Loucy (cell line): ENCODE results near the gene SORBS1.

Source experiments
- H2AFZ ChIP-seq: fragments of 200-600 bp; sonication (generic); 2 replicates; pipeline ENCODE4 v1.6.0; 2016; ENCODE audit warnings: antibody characterized with exemption, mild to moderate bottlenecking, low read length, moderate library complexity
- H3F3A ChIP-seq: fragments of 200-600 bp; 2 replicates; pipeline ENCODE4 v1.6.0; 2016; ENCODE audit warnings: antibody characterized with exemption, low read depth, mild to moderate bottlenecking
- H3K27me3 ChIP-seq: fragments of 200-600 bp; sonication (generic); 2 replicates; pipeline ENCODE4 v1.6.1; 2014; ENCODE audit warnings: low read length, mild to moderate bottlenecking; ENCODE audit not compliant: insufficient read depth, poor library complexity, severe bottlenecking
- H3K36me3 ChIP-seq: fragments of 200-600 bp; sonication (generic); 2 replicates; pipeline ENCODE4 v1.6.1; 2016; ENCODE audit warnings: low read length; ENCODE audit not compliant: insufficient read depth
- H3K4me1 ChIP-seq: fragments of 200-600 bp; sonication (generic); 2 replicates; pipeline ENCODE4 v1.5.1; 2014; ENCODE audit warnings: low read length, mild to moderate bottlenecking; ENCODE audit not compliant: insufficient read depth, poor library complexity, severe bottlenecking
- H3K4me2 ChIP-seq: fragments of 200-600 bp; sonication (generic); 2 replicates; pipeline ENCODE4 v1.6.0; 2014; ENCODE audit warnings: antibody characterized with exemption, low read length, low read depth, mild to moderate bottlenecking; ENCODE audit not compliant: poor library complexity, severe bottlenecking
- H3K4me3 ChIP-seq: fragments of 200-600 bp; sonication (generic); 2 replicates; pipeline ENCODE4 v1.5.1; 2014; ENCODE audit warnings: low read length, mild to moderate bottlenecking, mixed read lengths; ENCODE audit not compliant: poor library complexity, severe bottlenecking
- H3K79me2 ChIP-seq: fragments of 200-600 bp; sonication (generic); 2 replicates; pipeline ENCODE4 v1.6.1; 2014; ENCODE audit warnings: low read length; ENCODE audit not compliant: insufficient read depth
- H3K9ac ChIP-seq: fragments of 200-600 bp; sonication (generic); 2 replicates; pipeline ENCODE4 v1.6.0; 2014; ENCODE audit warnings: mild to moderate bottlenecking, low read depth, low read length, moderate library complexity; ENCODE audit not compliant: poor library complexity, severe bottlenecking
- H3K9me2 ChIP-seq: fragments of 200-600 bp; sonication (generic); replicated peaks from 2 replicates; pipeline ENCODE4 v1.6.1; 2016; ENCODE audit warnings: low read depth, low read length, mixed read lengths
- H3K9me3 ChIP-seq: fragments of 200-600 bp; sonication (generic); 2 replicates; pipeline ENCODE4 v1.6.1; 2014; ENCODE audit warnings: mild to moderate bottlenecking, antibody characterized with exemption, low read length, low read depth; ENCODE audit not compliant: insufficient read depth
- H4K20me1 ChIP-seq: fragments of 200-600 bp; sonication (generic); 2 replicates; pipeline ENCODE4 v1.6.0; 2014; ENCODE audit warnings: antibody characterized with exemption, low read length, mild to moderate bottlenecking; ENCODE audit not compliant: insufficient read depth, poor library complexity, severe bottlenecking
- EZH2phosphoT487 ChIP-seq: fragments of 200-600 bp; IDR thresholded peaks from 2 replicates; pipeline ENCODE4 v1.6.1; 2018; ENCODE audit warnings: antibody characterized with exemption, mild to moderate bottlenecking, moderate library complexity, borderline replicate concordance
- TF ChIP-seq, protein P1 (sequence below): fragments of 200-600 bp; sonication (generic); conservative IDR thresholded peaks from 2 replicates; pipeline ENCODE4 v1.5.1; 2014; ENCODE audit warnings: mild to moderate bottlenecking, antibody characterized with exemption, low read length

SORBS1 gene

DNA sequence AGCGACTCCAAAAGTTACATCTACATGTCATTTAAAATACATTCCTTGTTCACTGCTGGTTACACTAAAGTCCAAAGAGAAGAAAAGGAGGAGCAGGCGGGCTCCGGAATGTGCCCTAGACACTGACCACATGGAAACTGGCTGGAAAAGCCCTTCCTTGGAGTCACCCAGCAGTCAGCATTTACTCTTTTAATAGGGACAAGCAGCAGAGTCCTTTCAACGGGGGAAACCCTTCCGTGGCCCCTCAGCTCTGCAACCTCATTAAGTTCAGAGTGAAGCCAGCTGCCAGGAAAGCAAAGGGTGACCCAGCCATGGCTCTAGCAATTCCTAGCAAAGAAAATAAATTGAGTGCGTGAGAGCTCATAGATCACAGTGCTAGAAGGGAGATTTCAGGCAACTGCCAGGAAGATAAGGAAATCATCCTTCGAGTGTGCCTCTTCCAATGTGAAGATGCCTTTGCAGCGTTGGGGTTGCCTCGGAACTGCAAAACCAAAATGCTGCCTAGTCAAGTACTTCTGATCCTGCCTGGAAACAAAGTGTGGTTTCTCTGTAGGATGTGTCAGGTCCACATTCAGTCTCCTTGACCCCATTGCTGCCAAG, 101.6 kb downstream of the SORBS1 start:
- Histone ChIP-seq H3K27me3 (no peaks in the 10 kb centered on the region), H3K79me2 (no peaks in the 10 kb centered on the region), H3K4me3 (no peak overlapping the region), H2AFZ (no peak overlapping the region), H3K9ac (no peak overlapping the region), H3K9me2 (no peaks in the 10 kb centered on the region), H3K4me1 (no peaks in the 10 kb centered on the region), H3F3A (no peaks in the 10 kb centered on the region), H3K36me3 (no peaks in the 10 kb centered on the region), H4K20me1 (no peaks in the 10 kb centered on the region), H3K4me2 (no peak overlapping the region), H3K9me3 (no peaks in the 10 kb centered on the region)
- TF ChIP-seq, protein P1, sequence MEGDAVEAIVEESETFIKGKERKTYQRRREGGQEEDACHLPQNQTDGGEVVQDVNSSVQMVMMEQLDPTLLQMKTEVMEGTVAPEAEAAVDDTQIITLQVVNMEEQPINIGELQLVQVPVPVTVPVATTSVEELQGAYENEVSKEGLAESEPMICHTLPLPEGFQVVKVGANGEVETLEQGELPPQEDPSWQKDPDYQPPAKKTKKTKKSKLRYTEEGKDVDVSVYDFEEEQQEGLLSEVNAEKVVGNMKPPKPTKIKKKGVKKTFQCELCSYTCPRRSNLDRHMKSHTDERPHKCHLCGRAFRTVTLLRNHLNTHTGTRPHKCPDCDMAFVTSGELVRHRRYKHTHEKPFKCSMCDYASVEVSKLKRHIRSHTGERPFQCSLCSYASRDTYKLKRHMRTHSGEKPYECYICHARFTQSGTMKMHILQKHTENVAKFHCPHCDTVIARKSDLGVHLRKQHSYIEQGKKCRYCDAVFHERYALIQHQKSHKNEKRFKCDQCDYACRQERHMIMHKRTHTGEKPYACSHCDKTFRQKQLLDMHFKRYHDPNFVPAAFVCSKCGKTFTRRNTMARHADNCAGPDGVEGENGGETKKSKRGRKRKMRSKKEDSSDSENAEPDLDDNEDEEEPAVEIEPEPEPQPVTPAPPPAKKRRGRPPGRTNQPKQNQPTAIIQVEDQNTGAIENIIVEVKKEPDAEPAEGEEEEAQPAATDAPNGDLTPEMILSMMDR, result no peak
- no peak for TF ChIP-seq EZH2phosphoT487

DNA sequence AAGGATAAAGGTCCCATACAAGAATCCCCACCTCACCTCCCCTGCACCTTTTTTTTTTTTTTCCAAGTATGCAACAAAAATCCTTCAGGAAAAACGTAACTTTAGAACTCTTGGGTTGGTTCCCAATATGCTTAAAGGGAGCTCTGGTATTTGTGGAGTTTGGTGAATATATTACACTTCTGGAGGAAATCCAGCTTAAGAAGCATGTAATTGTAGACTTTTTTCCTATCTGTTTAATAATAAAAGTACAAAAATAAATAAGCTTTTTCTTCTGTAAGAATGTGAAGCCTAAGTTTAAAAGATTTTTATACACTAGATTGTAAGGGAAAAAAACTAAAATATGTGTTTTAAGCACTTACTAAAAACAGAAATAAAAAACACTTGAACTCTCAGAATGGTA, 102.3 kb downstream of the SORBS1 start:
- H3K79me2 ChIP-seq, result no peaks in the 10 kb centered on the region
- H3K9me3 ChIP-seq, result no peaks in the 10 kb centered on the region
- H4K20me1 ChIP-seq, result no peaks in the 10 kb centered on the region
- H3K36me3 ChIP-seq, result no peaks in the 10 kb centered on the region
- H3K9ac ChIP-seq, result no peak overlapping the region
- H3F3A ChIP-seq, result no peaks in the 10 kb centered on the region
- no peak overlapping the region for H3K4me3 ChIP-seq
- no peaks in the 10 kb centered on the region for H3K4me1 ChIP-seq
- H3K9me2 ChIP-seq, result no peaks in the 10 kb centered on the region
- H3K4me2 ChIP-seq, result no peak overlapping the region
- no peak overlapping the region for H2AFZ ChIP-seq
- H3K27me3 ChIP-seq, result no peaks in the 10 kb centered on the region
- TF ChIP-seq, protein P1, result no peak
- no peak for TF ChIP-seq EZH2phosphoT487

DNA sequence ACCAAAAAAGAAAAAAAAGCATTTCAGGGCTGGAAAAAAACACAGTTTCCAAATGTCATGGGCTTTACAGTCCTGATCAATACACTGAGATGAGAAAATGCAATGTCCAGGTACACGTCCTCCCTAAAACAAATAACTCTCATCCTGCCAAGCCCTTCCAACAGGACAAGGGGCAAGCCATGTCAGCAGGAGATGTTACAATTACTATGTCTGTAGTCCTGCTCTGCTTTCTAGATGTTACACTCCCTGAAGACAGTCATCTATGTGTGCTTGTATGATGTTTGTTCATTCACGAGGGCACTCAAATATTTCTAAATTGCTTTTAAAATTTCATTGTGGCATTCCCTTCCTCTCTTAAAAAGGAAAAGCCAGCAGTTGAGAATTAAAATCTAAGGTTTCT, 103.2 kb downstream of the SORBS1 start:
- Histone ChIP-seq H2AFZ (no peak overlapping the region), H3K4me2 (no peak overlapping the region), H3K9ac (no peak overlapping the region), H3K4me1 (no peaks in the 10 kb centered on the region), H3K4me3 (no peak overlapping the region), H3K9me2 (no peaks in the 10 kb centered on the region), H3K79me2 (no peaks in the 10 kb centered on the region), H4K20me1 (no peaks in the 10 kb centered on the region), H3K9me3 (no peaks in the 10 kb centered on the region), H3K27me3 (no peaks in the 10 kb centered on the region), H3K36me3 (no peaks in the 10 kb centered on the region), H3F3A (no peaks in the 10 kb centered on the region)
- TF ChIP-seq EZH2phosphoT487, result no peak
- TF ChIP-seq, protein P1, result no peak
